Neural cell (in vitro differentiated cells): ENCODE data around the gene NCKAP5.

ENCODE experiments used
- EP300 ChIP-seq: fragments of 450-650 bp; conservative IDR thresholded peaks from 2 replicates; pipeline ENCODE4 v1.6.1; 2014; ENCODE audit warnings: antibody characterized with exemption, mild to moderate bottlenecking, moderate library complexity; ENCODE audit not compliant: poor library complexity, severe bottlenecking
- EZH2 ChIP-seq: fragments of 200-600, 300-800 bp; shearing (Covaris generic), sonication (generic); IDR thresholded peaks from 2 replicates; pipeline ENCODE4 v1.6.1; 2014; ENCODE audit warnings: antibody characterized with exemption, low read length, borderline replicate concordance, mild to moderate bottlenecking; ENCODE audit not compliant: insufficient read depth, poor library complexity, severe bottlenecking
- POLR2AphosphoS5 ChIP-seq: IDR thresholded peaks from 2 replicates; pipeline ENCODE4 v1.6.1; 2012
- RAD21 ChIP-seq: fragments of 450-650 bp; conservative IDR thresholded peaks from 2 replicates; pipeline ENCODE4 v1.6.1; 2014; ENCODE audit warnings: antibody characterized with exemption, mild to moderate bottlenecking, moderate library complexity
- SMC3 ChIP-seq: fragments of 450-650 bp; conservative IDR thresholded peaks from 2 replicates; pipeline ENCODE4 v1.6.1; 2014; ENCODE audit warnings: antibody characterized with exemption, mild to moderate bottlenecking, moderate library complexity; ENCODE audit not compliant: poor library complexity
- TF ChIP-seq, protein P1 (sequence below): IDR thresholded peaks from 2 replicates; pipeline ENCODE4 v1.6.1; 2012; ENCODE audit warnings: borderline replicate concordance
- TF ChIP-seq, protein P2 (sequence below): fragments of 450-650 bp; IDR thresholded peaks from 2 replicates; pipeline ENCODE4 v1.5.1; 2014; ENCODE audit warnings: antibody characterized with exemption, mild to moderate bottlenecking, moderate library complexity; ENCODE audit not compliant: poor library complexity, severe bottlenecking

DNA sequence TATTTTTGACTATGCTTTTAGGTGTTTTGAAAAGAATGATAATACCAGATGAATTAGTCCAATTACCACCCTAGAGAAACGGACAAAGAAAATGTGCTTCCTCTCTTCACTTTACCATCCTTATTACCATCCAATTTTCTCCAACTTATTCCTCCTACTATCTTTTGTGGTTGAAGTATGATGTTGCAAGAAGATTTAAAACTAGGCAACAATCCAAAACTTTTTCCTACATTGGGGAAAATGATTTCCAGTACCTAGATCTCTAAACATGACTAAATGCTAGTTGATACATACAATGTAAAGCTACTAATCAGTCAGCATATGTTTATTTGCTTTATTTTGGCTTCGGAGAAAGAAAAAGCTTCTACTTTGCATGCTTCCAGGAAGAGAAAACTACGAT lies 543.3 kb downstream of the NCKAP5 start:
- TF ChIP-seq, protein P1, sequence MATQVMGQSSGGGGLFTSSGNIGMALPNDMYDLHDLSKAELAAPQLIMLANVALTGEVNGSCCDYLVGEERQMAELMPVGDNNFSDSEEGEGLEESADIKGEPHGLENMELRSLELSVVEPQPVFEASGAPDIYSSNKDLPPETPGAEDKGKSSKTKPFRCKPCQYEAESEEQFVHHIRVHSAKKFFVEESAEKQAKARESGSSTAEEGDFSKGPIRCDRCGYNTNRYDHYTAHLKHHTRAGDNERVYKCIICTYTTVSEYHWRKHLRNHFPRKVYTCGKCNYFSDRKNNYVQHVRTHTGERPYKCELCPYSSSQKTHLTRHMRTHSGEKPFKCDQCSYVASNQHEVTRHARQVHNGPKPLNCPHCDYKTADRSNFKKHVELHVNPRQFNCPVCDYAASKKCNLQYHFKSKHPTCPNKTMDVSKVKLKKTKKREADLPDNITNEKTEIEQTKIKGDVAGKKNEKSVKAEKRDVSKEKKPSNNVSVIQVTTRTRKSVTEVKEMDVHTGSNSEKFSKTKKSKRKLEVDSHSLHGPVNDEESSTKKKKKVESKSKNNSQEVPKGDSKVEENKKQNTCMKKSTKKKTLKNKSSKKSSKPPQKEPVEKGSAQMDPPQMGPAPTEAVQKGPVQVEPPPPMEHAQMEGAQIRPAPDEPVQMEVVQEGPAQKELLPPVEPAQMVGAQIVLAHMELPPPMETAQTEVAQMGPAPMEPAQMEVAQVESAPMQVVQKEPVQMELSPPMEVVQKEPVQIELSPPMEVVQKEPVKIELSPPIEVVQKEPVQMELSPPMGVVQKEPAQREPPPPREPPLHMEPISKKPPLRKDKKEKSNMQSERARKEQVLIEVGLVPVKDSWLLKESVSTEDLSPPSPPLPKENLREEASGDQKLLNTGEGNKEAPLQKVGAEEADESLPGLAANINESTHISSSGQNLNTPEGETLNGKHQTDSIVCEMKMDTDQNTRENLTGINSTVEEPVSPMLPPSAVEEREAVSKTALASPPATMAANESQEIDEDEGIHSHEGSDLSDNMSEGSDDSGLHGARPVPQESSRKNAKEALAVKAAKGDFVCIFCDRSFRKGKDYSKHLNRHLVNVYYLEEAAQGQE = no peak
- TF ChIP-seq POLR2AphosphoS5 = no peak
- TF ChIP-seq, protein P2, sequence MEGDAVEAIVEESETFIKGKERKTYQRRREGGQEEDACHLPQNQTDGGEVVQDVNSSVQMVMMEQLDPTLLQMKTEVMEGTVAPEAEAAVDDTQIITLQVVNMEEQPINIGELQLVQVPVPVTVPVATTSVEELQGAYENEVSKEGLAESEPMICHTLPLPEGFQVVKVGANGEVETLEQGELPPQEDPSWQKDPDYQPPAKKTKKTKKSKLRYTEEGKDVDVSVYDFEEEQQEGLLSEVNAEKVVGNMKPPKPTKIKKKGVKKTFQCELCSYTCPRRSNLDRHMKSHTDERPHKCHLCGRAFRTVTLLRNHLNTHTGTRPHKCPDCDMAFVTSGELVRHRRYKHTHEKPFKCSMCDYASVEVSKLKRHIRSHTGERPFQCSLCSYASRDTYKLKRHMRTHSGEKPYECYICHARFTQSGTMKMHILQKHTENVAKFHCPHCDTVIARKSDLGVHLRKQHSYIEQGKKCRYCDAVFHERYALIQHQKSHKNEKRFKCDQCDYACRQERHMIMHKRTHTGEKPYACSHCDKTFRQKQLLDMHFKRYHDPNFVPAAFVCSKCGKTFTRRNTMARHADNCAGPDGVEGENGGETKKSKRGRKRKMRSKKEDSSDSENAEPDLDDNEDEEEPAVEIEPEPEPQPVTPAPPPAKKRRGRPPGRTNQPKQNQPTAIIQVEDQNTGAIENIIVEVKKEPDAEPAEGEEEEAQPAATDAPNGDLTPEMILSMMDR = no peak
- TF ChIP-seq EZH2 = no peak
- TF ChIP-seq RAD21 = no peak
- TF ChIP-seq EP300 = no peak
- no peak for TF ChIP-seq SMC3
